Suppressor macrophage treated with lipopolysaccharide for 4 hours (primary cell): ENCODE measurements around the gene LGALS1.
"Not testable (repeated sequence)": the region's sequence is repeated elsewhere in the genome, so short reads cannot be mapped to it uniquely, and the experiment has no call there.

Experiments
- DNase-seq: peaks from one replicate; pipeline ENCODE4 v3.0.0-alpha.2; 2020

Gene LGALS1

GRCh38 chr22:37692627-37693285 lies 17.3 kb downstream of the LGALS1 start:
- no peak for DNase-seq

GRCh38 chr22:37694131-37694530 lies 18.7 kb downstream of the LGALS1 start:
- DNase-seq, result not testable (repeated sequence)

- not testable (repeated sequence) for DNase-seq
Measured at GRCh38 chr22:37696260-37696656, 20.8 kb downstream of the LGALS1 start.

GRCh38 chr22:37696657-37697537 lies 21.5 kb downstream of the LGALS1 start, which contains the start of gene TRIOBP:
TRIOBP (plus strand) TSS chr22:37697048; CDS start chr22:37701366, 4,318 bp downstream.
- peak; percentile 90 for DNase-seq

- no peak for DNase-seq
Measured at GRCh38 chr22:37697538-37697835, 22.1 kb downstream of the LGALS1 start.

GRCh38 chr22:37701141-37701786 lies 25.8 kb downstream of the LGALS1 start:
- peak; percentile 73 for DNase-seq

GRCh38 chr22:37703906-37704305 lies 28.5 kb downstream of the LGALS1 start:
- no peak for DNase-seq

- no peak for DNase-seq
Measured at GRCh38 chr22:37704645-37705044, 29.2 kb downstream of the LGALS1 start.

- no peak for DNase-seq
Measured at GRCh38 chr22:37705205-37705604, 29.8 kb downstream of the LGALS1 start.

- DNase-seq, result peak; percentile 65
Measured at GRCh38 chr22:37708580-37709444, 33.4 kb downstream of the LGALS1 start.

- no peak for DNase-seq
Measured at GRCh38 chr22:37709445-37709765, 34.0 kb downstream of the LGALS1 start.

- DNase-seq, result no peak
Measured at GRCh38 chr22:37710675-37711074, 35.2 kb downstream of the LGALS1 start.

GRCh38 chr22:37711490-37711889 lies 36.1 kb downstream of the LGALS1 start:
- DNase-seq, result no peak

GRCh38 chr22:37713761-37714160 lies 38.3 kb downstream of the LGALS1 start:
- DNase-seq, result no peak

- no peak for DNase-seq
Measured at GRCh38 chr22:37714634-37715033, 39.2 kb downstream of the LGALS1 start.

GRCh38 chr22:37715760-37716159 lies 40.3 kb downstream of the LGALS1 start:
- DNase-seq, result no peak

- no peak for DNase-seq
Measured at GRCh38 chr22:37716708-37717107, 41.3 kb downstream of the LGALS1 start.

GRCh38 chr22:37717235-37717634 lies 41.8 kb downstream of the LGALS1 start:
- not testable (repeated sequence) for DNase-seq

GRCh38 chr22:37717746-37718305 lies 42.4 kb downstream of the LGALS1 start:
- DNase-seq, result not testable (repeated sequence)

GRCh38 chr22:37725551-37726240 lies 50.3 kb downstream of the LGALS1 start:
- no peak for DNase-seq

- peak; percentile 57 for DNase-seq
Measured at GRCh38 chr22:37726241-37726887, 50.9 kb downstream of the LGALS1 start.
